ENCODE results near the gene KCNMA1.
"Not testable (repeated sequence)": the region's sequence is repeated elsewhere in the genome, so short reads cannot be mapped to it uniquely, and the experiment has no call there.

KCNMA1 gene

GRCh38 chr10:77532068-77532467 lies 105.5 kb downstream of the KCNMA1 start:
- WGBS, 2 experiments (ENCODE audit: insufficient coverage in 2 of 2) = 87 to 88% methylated on average over 10 of the region's 12 CpGs
- Histone ChIP-seq H3K4me1 (ENCODE audit: control insufficient read depth, insufficient read depth, low read length, poor library complexity, severe bottlenecking) (peaks cover 26% of the 10 kb centered on the region), H3K36me3 (ENCODE audit: control insufficient read depth, insufficient read depth, low read length) (no peaks in the 10 kb centered on the region), H3K27ac (ENCODE audit: low read depth, low read length, severe bottlenecking) (peak overlapping the region; percentile 72), H3K9me3 (ENCODE audit: control insufficient read depth, low read length) (no peaks in the 10 kb centered on the region), H3K4me3 (ENCODE audit: extremely low read depth, insufficient read depth, low read length, poor library complexity, severe bottlenecking) (no peak overlapping the region)

GRCh38 chr10:77531441-77532001 lies 106.1 kb downstream of the KCNMA1 start:
- peak overlapping the region; percentile 72 for H3K27ac ChIP-seq (ENCODE audit: low read depth, low read length, severe bottlenecking)
- 82 to 86% methylated on average over 9 of the region's 10 CpGs for WGBS, 2 experiments (ENCODE audit: insufficient coverage in 2 of 2)
- H3K9me3 ChIP-seq (ENCODE audit: control insufficient read depth, low read length) = no peaks in the 10 kb centered on the region
- no peak overlapping the region for H3K4me3 ChIP-seq (ENCODE audit: extremely low read depth, insufficient read depth, low read length, poor library complexity, severe bottlenecking)
- peaks cover 28% of the 10 kb centered on the region for H3K4me1 ChIP-seq (ENCODE audit: control insufficient read depth, insufficient read depth, low read length, poor library complexity, severe bottlenecking)
- H3K36me3 ChIP-seq (ENCODE audit: control insufficient read depth, insufficient read depth, low read length) = no peaks in the 10 kb centered on the region

- Histone ChIP-seq H3K9me3 (ENCODE audit: control insufficient read depth, low read length) (no peaks in the 10 kb centered on the region), H3K4me3 (ENCODE audit: extremely low read depth, insufficient read depth, low read length, poor library complexity, severe bottlenecking) (no peak overlapping the region), H3K27ac (ENCODE audit: low read depth, low read length, severe bottlenecking) (no peak overlapping the region), H3K36me3 (ENCODE audit: control insufficient read depth, insufficient read depth, low read length) (no peaks in the 10 kb centered on the region), H3K4me1 (ENCODE audit: control insufficient read depth, insufficient read depth, low read length, poor library complexity, severe bottlenecking) (peaks cover 30% of the 10 kb centered on the region)
- 68 to 71% methylated on average over 2 to 3 of the region's 3 CpGs for WGBS, 2 experiments (ENCODE audit: insufficient coverage in 2 of 2)
Measured at GRCh38 chr10:77530011-77530410, 107.6 kb downstream of the KCNMA1 start.

GRCh38 chr10:77529050-77529576 lies 108.5 kb downstream of the KCNMA1 start:
- Histone ChIP-seq H3K9me3 (ENCODE audit: control insufficient read depth, low read length) (no peaks in the 10 kb centered on the region), H3K36me3 (ENCODE audit: control insufficient read depth, insufficient read depth, low read length) (no peaks in the 10 kb centered on the region), H3K4me1 (ENCODE audit: control insufficient read depth, insufficient read depth, low read length, poor library complexity, severe bottlenecking) (peaks cover 36% of the 10 kb centered on the region), H3K27ac (ENCODE audit: low read depth, low read length, severe bottlenecking) (no peak overlapping the region), H3K4me3 (ENCODE audit: extremely low read depth, insufficient read depth, low read length, poor library complexity, severe bottlenecking) (no peak overlapping the region)
- WGBS, 2 experiments (ENCODE audit: insufficient coverage in 2 of 2) = 90 to 92% methylated on average over 1 of the region's 3 CpGs

- no peaks in the 10 kb centered on the region for H3K36me3 ChIP-seq (ENCODE audit: control insufficient read depth, insufficient read depth, low read length)
- H3K4me1 ChIP-seq (ENCODE audit: control insufficient read depth, insufficient read depth, low read length, poor library complexity, severe bottlenecking) = peaks cover 37% of the 10 kb centered on the region
- no peak overlapping the region for H3K27ac ChIP-seq (ENCODE audit: low read depth, low read length, severe bottlenecking)
- H3K9me3 ChIP-seq (ENCODE audit: control insufficient read depth, low read length) = no peaks in the 10 kb centered on the region
- H3K4me3 ChIP-seq (ENCODE audit: extremely low read depth, insufficient read depth, low read length, poor library complexity, severe bottlenecking) = no peak overlapping the region
- 85 to 100% methylated on average over 2 of the region's 2 CpGs for WGBS, 2 experiments (ENCODE audit: insufficient coverage in 2 of 2)
Measured at GRCh38 chr10:77527839-77528238, 109.8 kb downstream of the KCNMA1 start.

- Histone ChIP-seq H3K9me3 (ENCODE audit: control insufficient read depth, low read length) (no peaks in the 10 kb centered on the region), H3K4me1 (ENCODE audit: control insufficient read depth, insufficient read depth, low read length, poor library complexity, severe bottlenecking) (peaks cover 38% of the 10 kb centered on the region), H3K36me3 (ENCODE audit: control insufficient read depth, insufficient read depth, low read length) (no peaks in the 10 kb centered on the region), H3K27ac (ENCODE audit: low read depth, low read length, severe bottlenecking) (no peak overlapping the region), H3K4me3 (ENCODE audit: extremely low read depth, insufficient read depth, low read length, poor library complexity, severe bottlenecking) (no peak overlapping the region)
- 75 to 86% methylated on average over 5 of the region's 6 CpGs for WGBS, 2 experiments (ENCODE audit: insufficient coverage in 2 of 2)
Measured at GRCh38 chr10:77526868-77527617, 110.6 kb downstream of the KCNMA1 start.

GRCh38 chr10:77524281-77524711 lies 113.3 kb downstream of the KCNMA1 start:
- Histone ChIP-seq H3K4me1 (ENCODE audit: control insufficient read depth, insufficient read depth, low read length, poor library complexity, severe bottlenecking) (peaks cover 27% of the 10 kb centered on the region), H3K9me3 (ENCODE audit: control insufficient read depth, low read length) (no peaks in the 10 kb centered on the region), H3K36me3 (ENCODE audit: control insufficient read depth, insufficient read depth, low read length) (no peaks in the 10 kb centered on the region), H3K27ac (ENCODE audit: low read depth, low read length, severe bottlenecking) (peak overlapping the region; percentile 71), H3K4me3 (ENCODE audit: extremely low read depth, insufficient read depth, low read length, poor library complexity, severe bottlenecking) (no peak overlapping the region)
- 28 to 78% methylated on average over 1 to 2 of the region's 6 CpGs for WGBS, 2 experiments (ENCODE audit: insufficient coverage in 2 of 2)

- WGBS, 2 experiments (ENCODE audit: insufficient coverage in 2 of 2) = 68 to 85% methylated on average over 2 to 4 of the region's 4 CpGs
- no peaks in the 10 kb centered on the region for H3K36me3 ChIP-seq (ENCODE audit: control insufficient read depth, insufficient read depth, low read length)
- peaks cover 33% of the 10 kb centered on the region for H3K4me1 ChIP-seq (ENCODE audit: control insufficient read depth, insufficient read depth, low read length, poor library complexity, severe bottlenecking)
- no peak overlapping the region for H3K27ac ChIP-seq (ENCODE audit: low read depth, low read length, severe bottlenecking)
- H3K4me3 ChIP-seq (ENCODE audit: extremely low read depth, insufficient read depth, low read length, poor library complexity, severe bottlenecking) = no peak overlapping the region
- no peaks in the 10 kb centered on the region for H3K9me3 ChIP-seq (ENCODE audit: control insufficient read depth, low read length)
Measured at GRCh38 chr10:77522268-77522809, 115.3 kb downstream of the KCNMA1 start.

GRCh38 chr10:77520995-77521394 lies 116.6 kb downstream of the KCNMA1 start:
- no peak overlapping the region for H3K27ac ChIP-seq (ENCODE audit: low read depth, low read length, severe bottlenecking)
- H3K9me3 ChIP-seq (ENCODE audit: control insufficient read depth, low read length) = no peaks in the 10 kb centered on the region
- H3K4me3 ChIP-seq (ENCODE audit: extremely low read depth, insufficient read depth, low read length, poor library complexity, severe bottlenecking) = no peak overlapping the region
- WGBS, 2 experiments (ENCODE audit: insufficient coverage in 2 of 2) = 92 to 100% methylated on average over 2 of the region's 2 CpGs
- H3K4me1 ChIP-seq (ENCODE audit: control insufficient read depth, insufficient read depth, low read length, poor library complexity, severe bottlenecking) = peaks cover 28% of the 10 kb centered on the region
- no peaks in the 10 kb centered on the region for H3K36me3 ChIP-seq (ENCODE audit: control insufficient read depth, insufficient read depth, low read length)

- no peaks in the 10 kb centered on the region for H3K36me3 ChIP-seq (ENCODE audit: control insufficient read depth, insufficient read depth, low read length)
- H3K4me1 ChIP-seq (ENCODE audit: control insufficient read depth, insufficient read depth, low read length, poor library complexity, severe bottlenecking) = peaks cover 33% of the 10 kb centered on the region
- no peaks in the 10 kb centered on the region for H3K9me3 ChIP-seq (ENCODE audit: control insufficient read depth, low read length)
- WGBS, 2 experiments (ENCODE audit: insufficient coverage in 2 of 2) = 88 to 100% methylated on average over 1 of the region's 1 CpG
- no peak overlapping the region for H3K4me3 ChIP-seq (ENCODE audit: extremely low read depth, insufficient read depth, low read length, poor library complexity, severe bottlenecking)
- no peak overlapping the region for H3K27ac ChIP-seq (ENCODE audit: low read depth, low read length, severe bottlenecking)
Measured at GRCh38 chr10:77520290-77520689, 117.3 kb downstream of the KCNMA1 start.

GRCh38 chr10:77519791-77520190 lies 117.8 kb downstream of the KCNMA1 start:
- not testable (repeated sequence) for H3K36me3 ChIP-seq (ENCODE audit: control insufficient read depth, insufficient read depth, low read length); H3K27ac ChIP-seq (ENCODE audit: low read depth, low read length, severe bottlenecking); H3K9me3 ChIP-seq (ENCODE audit: control insufficient read depth, low read length); H3K4me3 ChIP-seq (ENCODE audit: extremely low read depth, insufficient read depth, low read length, poor library complexity, severe bottlenecking)
- peaks cover 34% of the 10 kb centered on the region for H3K4me1 ChIP-seq (ENCODE audit: control insufficient read depth, insufficient read depth, low read length, poor library complexity, severe bottlenecking)
- 81% methylated on average over 2 of the region's 2 CpGs; no CpG with 5 or more reads in 1 of the 2 experiments for WGBS, 2 experiments (ENCODE audit: insufficient coverage in 2 of 2)

Measured in mesodermal cell (in vitro differentiated cells).